ENCODE data around the gene LRP2.

GRCh38 chr2:169108099-169108884 lies 254.0 kb downstream of the LRP2 start:
- TF ChIP-seq POLR2AphosphoS5 (IDR thresholded peaks at IDR 0.05), result no peak
- no peak for TF ChIP-seq CTCF (IDR thresholded peaks at IDR 0.05)
- no peak for TF ChIP-seq POLR2A (IDR thresholded peaks at IDR 0.05)

Data from upper lobe of left lung (tissue), 4 donors.